ENCODE data around the gene MCU. TPM values are rescaled to one million over a fixed set of nuclear protein-coding genes. Genes with fewer than 3 reads are reported as not detected.

The MCU gene
- total and polyA plus RNA-seq, 2 donors (not counting 1 experiment from before 2014, with no cell fraction given) = 40.5 to 77.1 TPM

DNA sequence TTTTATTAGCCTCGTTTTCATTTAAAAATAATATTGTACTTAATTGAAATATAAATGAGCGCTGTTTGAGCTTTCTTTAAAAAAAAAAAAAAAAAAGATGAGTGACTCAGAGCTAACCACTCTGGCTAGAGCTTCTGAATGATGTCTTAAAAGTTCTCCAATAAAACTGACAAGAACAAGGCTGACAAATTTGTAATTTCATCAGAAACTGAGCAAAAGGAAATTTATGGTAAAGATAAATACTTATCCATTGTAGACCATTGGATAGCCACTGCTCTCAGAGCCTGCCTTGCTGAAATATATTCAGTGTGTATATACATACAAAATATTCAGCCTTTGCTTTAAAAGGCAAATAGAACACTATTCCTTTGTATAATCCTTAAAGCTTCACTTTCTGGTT, 110.4 kb downstream of the MCU start:
- no peak overlapping the region for H3K27ac ChIP-seq (ENCODE audit: insufficient read depth, low read length)
- TF ChIP-seq CTCF (conservative IDR thresholded peaks at IDR 0.05 in 1 of 2, IDR thresholded peaks at IDR 0.05 in 1 of 2; ENCODE audit: low read depth in 1 of 2, low read length in 2 of 2) (no peak), EZH2 (IDR thresholded peaks at IDR 0.05; ENCODE audit: low read length, missing control alignments) (no peak)
- peaks cover 6% of the 10 kb centered on the region for H3K4me1 ChIP-seq (ENCODE audit: control insufficient read depth, extremely low read depth, insufficient read depth, low read length)
- no peaks in the 10 kb centered on the region for H4K20me1 ChIP-seq (ENCODE audit: control insufficient read depth, extremely low read depth, insufficient read depth, low read length)
- no peak overlapping the region for H2AFZ ChIP-seq (ENCODE audit: low read length)
- no peaks in the 10 kb centered on the region for H3K36me3 ChIP-seq (ENCODE audit: control insufficient read depth, insufficient read depth, low read length)
- no peaks in the 10 kb centered on the region for H3K9me3 ChIP-seq (ENCODE audit: control insufficient read depth, insufficient read depth, low read depth, low read length)
- H3K4me2 ChIP-seq (ENCODE audit: extremely low read depth, insufficient read depth, low read length) = peak overlapping the region; percentile 77
- no peak overlapping the region for H3K9ac ChIP-seq (ENCODE audit: insufficient read depth, low read length)
- H3K4me3 ChIP-seq (replicated peaks in 1 of 4; ENCODE audit: control extremely low read depth in 1 of 4, insufficient read depth in 1 of 4, low read depth in 3 of 4, low read length in 4 of 4) = peak overlapping the region in 2 of 4 experiments; percentile 7 to 41
- H3K27me3 ChIP-seq (ENCODE audit: control insufficient read depth, insufficient read depth, low read length) = no peaks in the 10 kb centered on the region
- DNase-seq (ENCODE audit: low read depth in 2 of 2) = peak; percentile 41 to 56
- no peaks in the 10 kb centered on the region for H3K79me2 ChIP-seq (ENCODE audit: control insufficient read depth, insufficient read depth, low read length)

GRCh38 chr10:72802763-72803505, 111.0 kb downstream of the MCU start:
- TF ChIP-seq EZH2 (IDR thresholded peaks at IDR 0.05; ENCODE audit: low read length, missing control alignments) (no peak), CTCF (conservative IDR thresholded peaks at IDR 0.05 in 1 of 2, IDR thresholded peaks at IDR 0.05 in 1 of 2; ENCODE audit: low read depth in 1 of 2, low read length in 2 of 2) (no peak)
- no peaks in the 10 kb centered on the region for H3K79me2 ChIP-seq (ENCODE audit: control insufficient read depth, insufficient read depth, low read length)
- DNase-seq (ENCODE audit: low read depth in 2 of 2) = peak; percentile 73 to 77
- H3K9ac ChIP-seq (ENCODE audit: insufficient read depth, low read length) = no peak overlapping the region
- peak overlapping the region in 3 of 4 experiments; percentile 7 to 41 (median 21) for H3K4me3 ChIP-seq (replicated peaks in 1 of 4; ENCODE audit: control extremely low read depth in 1 of 4, insufficient read depth in 1 of 4, low read depth in 3 of 4, low read length in 4 of 4)
- H3K4me1 ChIP-seq (ENCODE audit: control insufficient read depth, extremely low read depth, insufficient read depth, low read length) = peaks cover 6% of the 10 kb centered on the region
- H3K36me3 ChIP-seq (ENCODE audit: control insufficient read depth, insufficient read depth, low read length) = no peaks in the 10 kb centered on the region
- H3K9me3 ChIP-seq (ENCODE audit: control insufficient read depth, insufficient read depth, low read depth, low read length) = no peaks in the 10 kb centered on the region
- H3K4me2 ChIP-seq (ENCODE audit: extremely low read depth, insufficient read depth, low read length) = peak overlapping the region; percentile 77
- H2AFZ ChIP-seq (ENCODE audit: low read length) = no peak overlapping the region
- no peak overlapping the region for H3K27ac ChIP-seq (ENCODE audit: insufficient read depth, low read length)
- no peaks in the 10 kb centered on the region for H3K27me3 ChIP-seq (ENCODE audit: control insufficient read depth, insufficient read depth, low read length)
- H4K20me1 ChIP-seq (ENCODE audit: control insufficient read depth, extremely low read depth, insufficient read depth, low read length) = no peaks in the 10 kb centered on the region

- H2AFZ ChIP-seq (ENCODE audit: low read length) = no peak overlapping the region
- no peaks in the 10 kb centered on the region for H3K79me2 ChIP-seq (ENCODE audit: control insufficient read depth, insufficient read depth, low read length)
- TF ChIP-seq EZH2 (IDR thresholded peaks at IDR 0.05; ENCODE audit: low read length, missing control alignments) (no peak), CTCF (conservative IDR thresholded peaks at IDR 0.05 in 1 of 2, IDR thresholded peaks at IDR 0.05 in 1 of 2; ENCODE audit: low read depth in 1 of 2, low read length in 2 of 2) (no peak)
- H3K4me1 ChIP-seq (ENCODE audit: control insufficient read depth, extremely low read depth, insufficient read depth, low read length) = peaks cover 12% of the 10 kb centered on the region
- no peaks in the 10 kb centered on the region for H3K36me3 ChIP-seq (ENCODE audit: control insufficient read depth, insufficient read depth, low read length)
- H3K4me2 ChIP-seq (ENCODE audit: extremely low read depth, insufficient read depth, low read length) = no peak overlapping the region
- H3K9ac ChIP-seq (ENCODE audit: insufficient read depth, low read length) = no peak overlapping the region
- no peaks in the 10 kb centered on the region for H4K20me1 ChIP-seq (ENCODE audit: control insufficient read depth, extremely low read depth, insufficient read depth, low read length)
- H3K4me3 ChIP-seq (replicated peaks in 1 of 4; ENCODE audit: control extremely low read depth in 1 of 4, insufficient read depth in 1 of 4, low read depth in 3 of 4, low read length in 4 of 4) = no peak overlapping the region
- no peak overlapping the region for H3K27ac ChIP-seq (ENCODE audit: insufficient read depth, low read length)
- no peak for DNase-seq (ENCODE audit: low read depth in 2 of 2)
- no peaks in the 10 kb centered on the region for H3K9me3 ChIP-seq (ENCODE audit: control insufficient read depth, insufficient read depth, low read depth, low read length)
- no peaks in the 10 kb centered on the region for H3K27me3 ChIP-seq (ENCODE audit: control insufficient read depth, insufficient read depth, low read length)
Observed at GRCh38 chr10:72808001-72808400, 116.1 kb downstream of the MCU start.

All from fibroblast of lung (primary cell).